ENCODE results near the gene COMMD4.

GRCh38 chr15:75368689-75369239 is 32.9 kb downstream of the COMMD4 start:
- TF ChIP-seq, protein P1, sequence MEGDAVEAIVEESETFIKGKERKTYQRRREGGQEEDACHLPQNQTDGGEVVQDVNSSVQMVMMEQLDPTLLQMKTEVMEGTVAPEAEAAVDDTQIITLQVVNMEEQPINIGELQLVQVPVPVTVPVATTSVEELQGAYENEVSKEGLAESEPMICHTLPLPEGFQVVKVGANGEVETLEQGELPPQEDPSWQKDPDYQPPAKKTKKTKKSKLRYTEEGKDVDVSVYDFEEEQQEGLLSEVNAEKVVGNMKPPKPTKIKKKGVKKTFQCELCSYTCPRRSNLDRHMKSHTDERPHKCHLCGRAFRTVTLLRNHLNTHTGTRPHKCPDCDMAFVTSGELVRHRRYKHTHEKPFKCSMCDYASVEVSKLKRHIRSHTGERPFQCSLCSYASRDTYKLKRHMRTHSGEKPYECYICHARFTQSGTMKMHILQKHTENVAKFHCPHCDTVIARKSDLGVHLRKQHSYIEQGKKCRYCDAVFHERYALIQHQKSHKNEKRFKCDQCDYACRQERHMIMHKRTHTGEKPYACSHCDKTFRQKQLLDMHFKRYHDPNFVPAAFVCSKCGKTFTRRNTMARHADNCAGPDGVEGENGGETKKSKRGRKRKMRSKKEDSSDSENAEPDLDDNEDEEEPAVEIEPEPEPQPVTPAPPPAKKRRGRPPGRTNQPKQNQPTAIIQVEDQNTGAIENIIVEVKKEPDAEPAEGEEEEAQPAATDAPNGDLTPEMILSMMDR (IDR thresholded peaks at IDR 0.05), result no peak
- TF ChIP-seq POLR2A (IDR thresholded peaks at IDR 0.05), result no peak
